DND-41 (cell line): Measurements from ENCODE around the gene CTDSP2.

Experiments
- ATAC-seq: fragments of 200-7000 bp; cut with Tn5 transposase; 3 replicates; pipeline ENCODE4 v1.9.1; 2021; ENCODE audit warnings: low read depth; ENCODE audit not compliant: insufficient read depth
- DNase-seq: peaks from one replicate; pipeline ENCODE4 v3.0.0-alpha.2; 2020
- H2AFZ ChIP-seq: 2 replicates; pipeline ENCODE4 v1.6.0; 2012; ENCODE audit warnings: low read depth, low read length
- H3K27ac ChIP-seq: 2 replicates; pipeline ENCODE4 v1.5.1; 2012; ENCODE audit warnings: low read length, inconsistent platforms
- H3K27me3 ChIP-seq: fragments of 200-600 bp; sonication (generic); 2 replicates; pipeline ENCODE4 v1.6.0; 2012; ENCODE audit warnings: low read length, mild to moderate bottlenecking, inconsistent platforms; ENCODE audit not compliant: insufficient read depth, poor library complexity
- H3K36me3 ChIP-seq: 2 replicates; pipeline ENCODE4 v1.5.1; 2012; ENCODE audit warnings: low read length, inconsistent platforms; ENCODE audit not compliant: insufficient read depth
- H3K4me1 ChIP-seq: 2 replicates; pipeline ENCODE4 v1.5.1; 2012; ENCODE audit warnings: mild to moderate bottlenecking, low read length; ENCODE audit not compliant: insufficient read depth
- H3K4me2 ChIP-seq: 2 replicates; pipeline ENCODE4 v1.6.0; 2012; ENCODE audit warnings: mild to moderate bottlenecking, moderate library complexity, low read length, inconsistent platforms; ENCODE audit not compliant: insufficient read depth
- H3K4me3 ChIP-seq, 2 experiments: fragments of 200-600 bp in 1 of 2; shearing (Covaris generic) in 1 of 2; 2 replicates each; pipeline ENCODE4 v1.5.1; 2012 to 2016; ENCODE audit warnings: inconsistent platforms in 2 of 2, low read length in 2 of 2, mild to moderate bottlenecking in 2 of 2, low read depth in 1 of 2, moderate library complexity in 1 of 2
- H3K79me2 ChIP-seq: 2 replicates; pipeline ENCODE4 v1.6.0; 2012; ENCODE audit warnings: low read length, inconsistent platforms; ENCODE audit not compliant: insufficient read depth
- H3K9ac ChIP-seq: 2 replicates; pipeline ENCODE4 v1.6.0; 2012; ENCODE audit warnings: low read depth, mild to moderate bottlenecking, inconsistent platforms, low read length, moderate library complexity
- H3K9me3 ChIP-seq: 2 replicates; pipeline ENCODE4 v1.5.1; 2012; ENCODE audit warnings: low read length, moderate library complexity, mild to moderate bottlenecking, inconsistent platforms; ENCODE audit not compliant: insufficient read depth, severe bottlenecking
- H4K20me1 ChIP-seq: 2 replicates; pipeline ENCODE4 v1.6.0; 2012; ENCODE audit warnings: low read length; ENCODE audit not compliant: insufficient read depth
- CTCF ChIP-seq: IDR thresholded peaks from 2 replicates; pipeline ENCODE4 v1.5.1; 2012; ENCODE audit warnings: borderline replicate concordance, low read length, moderate library complexity, mild to moderate bottlenecking; ENCODE audit not compliant: poor library complexity, severe bottlenecking; ENCODE audit errors: extremely low read depth
- EZH2 ChIP-seq: IDR thresholded peaks from 3 replicates; pipeline ENCODE4 v1.6.1; 2012; ENCODE audit warnings: borderline replicate concordance, low read depth, mild to moderate bottlenecking, moderate library complexity, low read length, inconsistent platforms; ENCODE audit not compliant: severe bottlenecking

The CTDSP2 gene

GRCh38 chr12:57771873-57772428 is 74.6 kb downstream of the CTDSP2 start, which contains the start of gene METTL1:
METTL1 (minus strand) TSS chr12:57772105; CDS start chr12:57772083, 22 bp downstream.
- no peak for TF ChIP-seq EZH2
- no peak for TF ChIP-seq CTCF
- peaks cover 29% of the 10 kb centered on the region for H3K36me3 ChIP-seq
- DNase-seq (peak; percentile 96), ATAC-seq (peak; percentile 87)
- H3K79me2 ChIP-seq: peaks cover 15% of the 10 kb centered on the region
- peak within 1 kb of the TSS; percentile 81 for H3K9ac ChIP-seq
- peak within 1 kb of the TSS; percentile 96 for H3K4me2 ChIP-seq
- peak within 1 kb of the TSS; percentile 96 for H2AFZ ChIP-seq
- peak within 1 kb of the TSS; percentile 56 to 85 for H3K4me3 ChIP-seq
- H3K27ac ChIP-seq: peak within 1 kb of the TSS; percentile 88
- no peaks in the 10 kb centered on the region for H3K9me3 ChIP-seq
- H3K4me1 ChIP-seq: peaks cover 25% of the 10 kb centered on the region
- no peaks in the 10 kb centered on the region for H4K20me1 ChIP-seq
- H3K27me3 ChIP-seq: no peaks in the 10 kb centered on the region

- peaks cover 15% of the 10 kb centered on the region for H3K79me2 ChIP-seq
- no peaks in the 10 kb centered on the region for H3K9me3 ChIP-seq
- TF ChIP-seq EZH2: no peak
- no peak for TF ChIP-seq CTCF
- ATAC-seq (peak; percentile 81), DNase-seq (peak; percentile 94)
- peak overlapping the region; percentile 56 to 85; a peak in 3 of 4 replicates for H3K4me3 ChIP-seq
- peaks cover 29% of the 10 kb centered on the region for H3K36me3 ChIP-seq
- peaks cover 25% of the 10 kb centered on the region for H3K4me1 ChIP-seq
- peak overlapping the region; percentile 96 for H2AFZ ChIP-seq
- peak overlapping the region; percentile 96 for H3K4me2 ChIP-seq
- no peaks in the 10 kb centered on the region for H3K27me3 ChIP-seq
- no peaks in the 10 kb centered on the region for H4K20me1 ChIP-seq
- H3K27ac ChIP-seq: peak overlapping the region; percentile 88
- H3K9ac ChIP-seq: peak overlapping the region; percentile 81
These were observed 75.2 kb downstream of the CTDSP2 start for GRCh38 chr12:57771236-57771872.

GRCh38 chr12:57770734-57771133 is 75.8 kb downstream of the CTDSP2 start:
- H3K36me3 ChIP-seq: peaks cover 29% of the 10 kb centered on the region
- H3K4me3 ChIP-seq: peak overlapping the region; percentile 56 to 85; a peak in 3 of 4 replicates
- DNase-seq (no peak), ATAC-seq (no peak)
- H3K4me1 ChIP-seq: peaks cover 25% of the 10 kb centered on the region
- no peaks in the 10 kb centered on the region for H4K20me1 ChIP-seq
- peak overlapping the region; percentile 81 for H3K9ac ChIP-seq
- 0 out of 2 replicates have a peak overlapping the region, but pooled peaks have one; percentile 96 for H2AFZ ChIP-seq
- peak overlapping the region; percentile 96 for H3K4me2 ChIP-seq
- H3K79me2 ChIP-seq: peaks cover 15% of the 10 kb centered on the region
- H3K9me3 ChIP-seq: no peaks in the 10 kb centered on the region
- TF ChIP-seq EZH2 (no peak), CTCF (no peak)
- H3K27me3 ChIP-seq: no peaks in the 10 kb centered on the region
- H3K27ac ChIP-seq: peak overlapping the region; percentile 88; the same call in 1 of the 2 replicates
